ENCODE results near the gene UTF1. TPM values are rescaled to one million over a fixed set of nuclear protein-coding genes. Genes with fewer than 3 reads are reported as not detected.

The UTF1 gene
- total RNA-seq: not detected

- DNase-seq: no peak
These were observed at the start of gene UTF1 for GRCh38 chr10:133230044-133230361. UTF1 (plus strand) TSS chr10:133230217; CDS start chr10:133230289, 72 bp downstream.

GRCh38 chr10:133180965-133181639 lies 48.9 kb upstream of the UTF1 start:
- DNase-seq: no peak

- no peak for DNase-seq
These were observed 47.8 kb upstream of the UTF1 start for GRCh38 chr10:133182190-133182589.

- no peak for DNase-seq
These were observed 47.0 kb upstream of the UTF1 start for GRCh38 chr10:133182791-133183645.

- no peak for DNase-seq
These were observed 46.2 kb upstream of the UTF1 start for GRCh38 chr10:133183646-133184378.

- DNase-seq: no peak
These were observed 45.3 kb upstream of the UTF1 start for GRCh38 chr10:133184591-133185244.

- DNase-seq: no peak
These were observed 44.6 kb upstream of the UTF1 start for GRCh38 chr10:133185421-133185820.

GRCh38 chr10:133185916-133186315 lies 44.1 kb upstream of the UTF1 start:
- no peak for DNase-seq

GRCh38 chr10:133186416-133187090 lies 43.5 kb upstream of the UTF1 start:
- no peak for DNase-seq

- no peak for DNase-seq
These were observed 42.7 kb upstream of the UTF1 start for GRCh38 chr10:133187091-133187905.

- DNase-seq: no peak
These were observed 41.9 kb upstream of the UTF1 start for GRCh38 chr10:133187906-133188681.

- no peak for DNase-seq
These were observed 40.8 kb upstream of the UTF1 start for GRCh38 chr10:133189256-133189655.

GRCh38 chr10:133189726-133190125 lies 40.3 kb upstream of the UTF1 start:
- no peak for DNase-seq

GRCh38 chr10:133190225-133190624 lies 39.8 kb upstream of the UTF1 start:
- no peak for DNase-seq

GRCh38 chr10:133191651-133192050 lies 38.4 kb upstream of the UTF1 start:
- DNase-seq: no peak

- no peak for DNase-seq
These were observed 35.9 kb upstream of the UTF1 start for GRCh38 chr10:133194151-133194550.

- no peak for DNase-seq
These were observed 34.9 kb upstream of the UTF1 start for GRCh38 chr10:133195096-133195495.

- DNase-seq: no peak
These were observed 34.4 kb upstream of the UTF1 start for GRCh38 chr10:133195611-133196010.

- DNase-seq: no peak
These were observed 33.6 kb upstream of the UTF1 start for GRCh38 chr10:133196221-133196915.

All from occipital lobe (tissue), 2 donors.